HG02970 (cell line): Measurements from ENCODE around the gene RCHY1.
"Not testable (repeated sequence)": the region's sequence is repeated elsewhere in the genome, so short reads cannot be mapped to it uniquely, and the experiment has no call there.

Experiments
- ATAC-seq: cut with Tn5 transposase; IDR thresholded peaks from one replicate; pipeline ENCODE4 v1.9.1; 2021; ENCODE audit warnings: mild to moderate bottlenecking, moderate library complexity, moderate number of reproducible peaks; ENCODE audit not compliant: unreplicated experiment, low FRiP score

The RCHY1 gene

GRCh38 chr4:75519452-75519851, 5.2 kb upstream of the RCHY1 start:
- ATAC-seq, result not testable (repeated sequence)

GRCh38 chr4:75516144-75516543, 1.9 kb upstream of the RCHY1 start:
- no peak for ATAC-seq

DNA sequence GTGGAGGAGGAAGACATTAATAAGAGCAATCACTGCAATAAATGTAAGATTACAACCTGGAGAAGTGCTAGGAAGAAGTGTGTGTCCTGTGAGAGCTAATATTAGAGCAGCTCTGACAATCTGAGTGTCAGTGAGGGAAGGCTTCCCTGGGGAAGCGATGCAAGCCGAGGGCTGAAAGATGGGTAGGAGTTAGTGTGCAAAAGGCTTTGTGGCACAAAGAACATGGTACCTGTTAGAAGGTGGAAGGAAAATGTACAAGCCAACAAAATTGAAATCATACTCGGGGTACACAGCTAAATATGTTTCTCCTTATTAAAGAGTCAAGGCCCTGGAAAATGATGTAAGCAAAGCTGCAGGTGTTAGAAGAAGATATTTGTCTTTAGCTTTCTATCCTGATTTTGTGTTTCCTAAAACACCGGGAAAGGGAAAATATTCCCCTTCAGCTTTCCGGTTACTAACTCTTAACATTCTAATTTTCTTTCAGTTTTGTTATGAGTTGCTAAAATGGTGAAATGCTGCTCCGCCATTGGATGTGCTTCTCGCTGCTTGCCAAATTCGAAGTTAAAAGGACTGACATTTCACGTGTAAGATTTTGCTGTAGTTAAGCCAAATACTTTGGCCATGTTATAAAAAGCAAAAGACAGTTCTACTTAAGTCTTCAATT, 878 bp upstream of the RCHY1 start:
- ATAC-seq, result no peak

- no peak for ATAC-seq
These were observed 575 bp downstream of the RCHY1 start for GRCh38 chr4:75513526-75514130.

DNA sequence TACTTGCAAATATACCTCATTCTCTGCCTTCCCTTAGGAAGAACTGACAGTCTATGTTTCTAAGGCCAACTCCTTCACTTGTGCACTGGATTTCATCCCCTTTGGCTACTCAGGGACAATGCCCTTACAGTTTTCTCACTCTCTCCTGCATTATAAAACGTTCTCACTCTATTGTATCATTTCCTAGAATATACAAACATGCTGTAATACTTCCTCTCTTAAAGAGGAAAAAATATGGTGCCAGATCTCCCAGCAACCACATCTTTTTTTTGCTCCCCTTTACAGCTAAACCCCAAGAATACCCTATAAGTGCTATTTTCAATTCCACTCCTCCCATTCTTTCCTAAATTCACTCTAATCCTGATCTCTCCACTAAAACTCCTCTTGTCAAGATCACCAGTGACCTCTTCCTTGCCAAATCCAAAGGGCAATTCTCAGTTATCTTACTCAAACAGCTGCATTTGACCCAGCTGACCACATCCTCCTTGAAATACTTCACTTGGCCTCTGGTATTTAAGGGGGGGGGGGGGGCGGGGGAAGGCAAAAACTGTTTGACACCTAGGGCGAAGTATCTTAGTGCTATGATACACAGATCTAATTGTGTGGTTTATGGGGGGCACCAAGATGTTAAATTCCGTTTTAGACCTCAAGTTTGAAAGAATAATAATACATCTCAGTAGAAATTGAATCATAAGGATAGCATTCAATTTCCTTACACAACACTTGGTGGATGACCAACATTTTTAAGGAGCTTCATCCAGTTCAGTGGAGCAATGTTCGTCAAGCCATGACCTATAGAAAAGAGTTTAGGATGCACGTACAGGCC, 1.6 kb downstream of the RCHY1 start:
- ATAC-seq, result no peak

DNA sequence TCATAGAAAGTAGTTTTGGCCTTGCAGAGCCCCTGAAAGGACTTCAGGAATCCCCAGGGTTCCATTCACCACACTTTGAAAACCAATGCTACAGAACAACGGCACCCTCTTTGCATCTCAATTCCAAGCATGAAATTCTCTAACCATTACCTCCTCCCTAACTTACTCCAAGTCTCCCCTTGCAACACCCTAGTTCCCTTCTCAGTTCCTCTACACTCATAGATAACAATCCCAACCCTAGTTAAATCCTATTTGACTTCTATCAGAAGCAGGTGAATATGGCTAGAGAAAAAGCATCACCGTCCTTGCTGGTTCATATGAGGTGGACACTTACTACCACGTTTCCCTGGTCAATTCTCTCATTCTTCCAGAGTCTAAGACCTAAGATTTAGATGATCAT, 2.4 kb downstream of the RCHY1 start:
- no peak for ATAC-seq

GRCh38 chr4:75509592-75509991, 4.6 kb downstream of the RCHY1 start:
- not testable (repeated sequence) for ATAC-seq

DNA sequence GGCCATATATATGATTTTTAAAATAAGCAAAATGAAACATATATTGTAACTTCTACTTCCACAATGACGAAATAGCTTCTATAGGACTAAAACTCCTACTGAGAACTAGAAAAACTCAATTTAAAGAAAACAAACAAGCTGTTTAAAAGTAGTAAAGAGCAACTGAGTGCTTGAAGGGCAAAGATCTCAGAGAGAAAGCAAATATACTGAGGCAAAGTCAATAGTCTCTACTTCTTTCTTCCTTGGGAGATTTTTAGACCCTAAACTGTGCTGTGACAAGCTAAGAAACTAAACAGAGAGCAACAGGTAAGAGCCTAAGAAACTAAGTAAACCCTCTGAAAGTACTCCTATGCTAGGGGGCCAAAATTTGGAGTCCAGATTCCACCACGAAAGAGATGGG, 8.6 kb downstream of the RCHY1 start:
- ATAC-seq, result no peak

DNA sequence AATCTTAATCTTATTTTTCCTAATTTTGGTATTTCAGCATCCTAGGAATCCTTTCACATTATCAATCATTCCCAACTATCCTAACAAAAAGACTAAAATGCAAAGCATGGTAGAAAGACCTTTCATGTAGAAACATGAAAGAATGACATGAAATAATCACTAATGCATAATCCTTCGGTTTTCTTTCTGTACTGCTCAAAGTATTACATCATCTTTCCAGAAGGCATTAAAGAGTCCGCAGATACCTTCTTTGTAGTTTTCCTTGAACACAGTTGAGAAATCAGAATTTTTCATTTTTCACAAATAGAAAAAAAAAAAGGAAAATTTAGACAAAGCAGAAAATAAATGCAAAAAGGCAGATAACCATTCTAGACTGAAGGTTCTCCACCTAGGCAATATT, 11.5 kb downstream of the RCHY1 start:
- no peak for ATAC-seq

DNA sequence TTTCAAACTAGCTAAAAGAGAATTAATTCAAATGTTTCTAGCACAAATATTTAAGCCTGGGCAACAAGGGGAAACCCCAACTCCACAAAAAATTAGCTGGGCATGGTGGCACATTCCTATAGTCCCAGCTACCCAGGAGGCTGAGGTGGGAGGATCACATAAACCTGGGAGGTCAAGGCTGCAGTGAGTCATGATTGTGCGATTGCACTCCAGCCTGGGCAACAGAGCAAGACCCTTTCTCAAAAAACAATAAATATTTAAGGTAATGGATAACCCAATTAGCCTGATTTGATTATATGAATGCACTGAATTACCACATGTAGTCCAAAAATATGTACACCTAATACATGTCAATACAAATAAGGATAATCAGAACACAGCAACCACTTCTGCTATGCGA, 14.3 kb downstream of the RCHY1 start:
- ATAC-seq, result no peak

- ATAC-seq, result no peak
These were observed 16.2 kb downstream of the RCHY1 start for GRCh38 chr4:75498041-75498440.

- no peak for ATAC-seq
These were observed 17.1 kb downstream of the RCHY1 start for GRCh38 chr4:75497133-75497532.

- ATAC-seq, result no peak
These were observed 17.8 kb downstream of the RCHY1 start for GRCh38 chr4:75496406-75496805.

DNA sequence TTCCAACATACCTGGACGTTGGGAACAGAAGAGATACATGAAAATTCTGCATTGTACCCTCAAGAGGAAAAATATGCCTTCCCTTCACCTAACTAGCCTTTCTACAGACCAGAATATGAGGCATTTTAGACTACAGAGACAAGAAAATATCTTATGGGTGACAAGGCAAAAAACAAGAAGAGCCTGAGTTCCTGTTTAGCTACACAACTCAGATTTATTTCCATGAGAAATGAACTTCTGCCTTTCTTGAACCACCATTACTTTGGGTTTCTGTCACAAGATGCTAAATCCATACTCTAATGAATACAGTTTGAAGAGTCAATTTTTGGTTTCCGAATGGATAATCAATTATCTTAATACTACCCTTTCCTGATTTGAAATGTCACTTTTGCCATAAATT, 18.7 kb downstream of the RCHY1 start:
- no peak for ATAC-seq

DNA sequence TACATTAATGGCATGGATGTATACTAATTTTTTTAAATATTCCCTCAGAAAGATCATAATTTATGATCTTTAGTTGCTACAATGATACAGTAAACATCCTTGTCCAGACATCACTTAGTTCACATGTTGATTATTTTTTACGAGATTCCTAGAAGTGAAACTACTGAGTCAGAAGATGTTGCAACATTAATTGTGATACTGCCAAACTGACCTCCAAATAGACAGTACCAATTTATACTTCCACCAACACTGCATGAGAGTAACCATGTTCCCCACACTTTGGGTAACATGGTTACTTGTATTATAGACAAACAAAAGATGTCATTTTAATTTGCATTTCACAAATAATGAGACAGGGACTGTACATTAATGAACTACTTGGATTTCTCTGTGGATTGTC, 19.6 kb downstream of the RCHY1 start:
- ATAC-seq, result no peak

- ATAC-seq, result no peak
These were observed 24.0 kb downstream of the RCHY1 start for GRCh38 chr4:75490155-75490554.

DNA sequence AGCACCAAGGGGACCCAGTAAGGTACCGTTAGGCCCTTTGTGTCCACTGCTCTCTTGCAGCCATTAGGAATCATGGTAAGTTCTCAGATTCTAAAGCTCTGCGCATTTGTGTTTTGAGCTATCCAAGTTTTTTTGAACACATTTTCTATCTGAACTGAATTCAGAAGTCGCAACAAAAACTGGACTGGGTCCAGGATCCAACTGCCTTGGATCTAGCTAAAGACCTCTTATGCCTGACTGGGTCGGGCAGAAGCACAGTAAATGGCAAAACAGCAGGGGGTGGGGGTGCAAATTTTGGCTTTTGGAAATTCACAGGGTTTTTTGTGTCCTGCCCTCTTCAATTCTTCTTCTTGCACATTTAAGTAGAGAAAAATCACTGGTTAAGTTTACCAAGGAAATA, 30.0 kb downstream of the RCHY1 start:
- no peak for ATAC-seq

DNA sequence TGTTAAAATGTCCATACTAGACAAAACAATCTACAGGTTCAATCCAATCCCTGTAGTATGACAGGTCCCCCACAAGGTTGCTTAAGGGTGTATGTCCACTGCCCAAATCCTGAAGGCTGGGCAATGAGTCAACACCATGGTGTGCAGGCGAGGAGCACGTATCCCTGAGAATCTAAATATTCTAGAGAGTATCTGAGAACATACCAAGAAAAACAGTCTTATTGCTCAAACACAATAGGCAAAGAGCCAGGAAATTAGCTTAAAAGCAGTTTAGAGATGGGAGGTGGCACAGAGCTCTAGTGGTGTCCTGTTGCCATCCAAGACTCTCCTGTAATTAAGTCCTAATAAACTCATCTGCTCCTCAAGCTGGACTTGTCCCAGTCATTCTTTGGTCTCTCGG, 37.0 kb downstream of the RCHY1 start:
- no peak for ATAC-seq

- no peak for ATAC-seq
These were observed 43.5 kb downstream of the RCHY1 start for GRCh38 chr4:75470738-75471137.

DNA sequence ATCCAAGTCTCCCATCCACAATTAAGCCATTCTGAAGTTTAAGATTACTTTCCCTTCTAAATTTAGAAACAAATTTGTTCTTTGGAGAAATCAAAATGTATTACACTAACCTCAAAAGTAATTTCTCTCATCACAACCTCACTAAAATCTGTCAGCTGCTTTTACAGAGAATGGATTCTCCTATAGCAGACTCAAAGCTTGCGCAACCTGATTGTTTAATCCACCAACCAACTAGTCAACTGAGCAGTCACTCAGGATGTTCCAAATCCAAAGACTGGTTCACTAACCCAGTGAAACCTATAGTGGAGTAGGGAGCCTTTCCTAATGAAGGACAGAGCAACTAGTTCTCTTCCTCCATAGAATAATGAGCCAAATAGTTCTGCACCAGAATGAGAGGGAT, 44.3 kb downstream of the RCHY1 start:
- no peak for ATAC-seq

DNA sequence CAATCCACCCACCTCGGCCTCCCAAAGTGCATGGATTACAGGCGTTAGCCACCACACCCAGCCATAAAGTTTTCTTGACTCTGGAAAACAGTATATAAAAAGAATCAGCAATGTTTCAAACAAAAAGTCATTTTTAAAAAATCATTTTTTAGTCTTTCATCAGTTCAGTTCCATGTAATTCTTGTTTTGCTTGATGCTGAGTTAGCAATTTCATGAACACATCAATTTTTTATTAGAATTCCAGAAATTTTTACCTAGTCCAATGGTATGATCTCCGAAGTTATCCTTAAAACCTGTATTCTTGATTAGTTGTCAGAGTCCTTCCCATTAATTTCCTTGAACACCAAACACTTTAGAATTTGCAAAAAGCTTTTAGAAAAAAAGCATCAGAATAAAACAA, 56.8 kb downstream of the RCHY1 start:
- ATAC-seq, result no peak

DNA sequence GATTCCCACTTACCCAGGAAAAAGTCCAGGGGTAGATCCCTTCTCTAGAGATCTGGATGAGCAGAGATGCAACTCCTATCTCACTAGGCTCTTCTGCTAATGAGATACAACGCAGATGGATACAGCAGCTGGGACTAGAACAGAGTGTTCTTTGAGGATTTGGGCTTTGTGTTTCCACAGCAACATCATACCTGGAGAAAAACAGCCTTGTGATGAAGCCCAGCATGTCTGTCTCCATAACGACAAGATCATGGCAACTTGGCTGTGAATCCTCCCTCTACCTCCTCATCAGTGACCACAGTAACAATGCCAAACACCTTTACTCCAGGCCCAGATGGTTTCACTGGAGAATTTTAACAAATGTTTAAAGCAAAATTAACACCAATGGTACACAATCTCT, 80.1 kb downstream of the RCHY1 start:
- no peak for ATAC-seq
